Activated T-cell treated with anti-CD3 and anti-CD28 coated beads, Interleukin-2, amount 50 U/mL, for 72 hours (primary cell): ENCODE measurements around the gene C1orf198. TPM values are rescaled to one million over a fixed set of nuclear protein-coding genes. Genes with fewer than 3 reads are reported as not detected.

Experiments
- ATAC-seq, 2 donors: fragments of 150-1000 bp; cut with Tn5 transposase; replicated peaks in 1 of 2; 2 replicates each; pipeline ENCODE4 v1.10.0; 2021; ENCODE audit warnings: moderate library complexity in 2 of 2, mild to moderate bottlenecking in 1 of 2
- DNase-seq, 2 donors: peaks; one replicate each; pipeline ENCODE4 v3.0.0; 2021 to 2022; ENCODE audit warnings: mixed read lengths in 1 of 2
- H3K27ac Mint-ChIP-seq: one replicate; pipeline ENCODE4 v1.8.0; 2022; ENCODE audit warnings: mild to moderate bottlenecking, moderate library complexity, mixed read lengths
- H3K27me3 Mint-ChIP-seq: one replicate; pipeline ENCODE4 v1.8.0; 2022; ENCODE audit warnings: low read depth, mixed read lengths
- H3K36me3 Mint-ChIP-seq, 2 donors: one replicate each; pipeline ENCODE4 v1.8.0; 2022; ENCODE audit warnings: mixed read lengths in 2 of 2, mild to moderate bottlenecking in 1 of 2; ENCODE audit not compliant: insufficient read depth in 2 of 2
- H3K4me1 Mint-ChIP-seq: one replicate; pipeline ENCODE4 v1.8.0; 2022; ENCODE audit warnings: low read depth, mixed read lengths
- H3K4me3 Mint-ChIP-seq, 2 donors: one replicate each; pipeline ENCODE4 v1.8.0; 2022; ENCODE audit warnings: mild to moderate bottlenecking in 2 of 2, mixed read lengths in 2 of 2, moderate library complexity in 2 of 2
- H3K9me3 Mint-ChIP-seq, 2 donors: one replicate each; pipeline ENCODE4 v1.8.0; 2022; ENCODE audit warnings: mixed read lengths in 2 of 2
- total RNA-seq, 2 donors: library from RNA; stranded (reverse); gene quantifications; one replicate each; pipeline ENCODE4 v1.2.3, GENCODE V29; 2022

C1orf198 gene
- total RNA-seq, 2 donors from 2014 or later = 5.4 to 7.6 TPM

- Mint-ChIP-seq H3K9me3 (no peaks in the 10 kb centered on the region), H3K4me1 (no peaks in the 10 kb centered on the region), H3K36me3 (no peaks in the 10 kb centered on the region), H3K27ac (no peak overlapping the region), H3K4me3 (no peak overlapping the region), H3K27me3 (peaks cover 63% of the 10 kb centered on the region)
- no peak for ATAC-seq
- DNase-seq = no peak
Observed at GRCh38 chr1:230878591-230878990, 10.3 kb upstream of the C1orf198 start.

GRCh38 chr1:230877924-230878590, 9.7 kb upstream of the C1orf198 start:
- Mint-ChIP-seq H3K27me3 (peaks cover 63% of the 10 kb centered on the region), H3K36me3 (no peaks in the 10 kb centered on the region), H3K9me3 (no peaks in the 10 kb centered on the region), H3K27ac (no peak overlapping the region), H3K4me3 (no peak overlapping the region), H3K4me1 (no peaks in the 10 kb centered on the region)
- no peak for ATAC-seq
- no peak for DNase-seq

- ATAC-seq (no peak), DNase-seq (no peak)
- no peaks in the 10 kb centered on the region for H3K4me1 Mint-ChIP-seq
- no peak overlapping the region for H3K4me3 Mint-ChIP-seq
- no peaks in the 10 kb centered on the region for H3K36me3 Mint-ChIP-seq
- peaks cover 57% of the 10 kb centered on the region for H3K27me3 Mint-ChIP-seq
- no peaks in the 10 kb centered on the region for H3K9me3 Mint-ChIP-seq
- H3K27ac Mint-ChIP-seq = no peak overlapping the region
Observed at GRCh38 chr1:230877146-230877923, 9.0 kb upstream of the C1orf198 start.

GRCh38 chr1:230876660-230877059, 8.3 kb upstream of the C1orf198 start:
- DNase-seq (no peak), ATAC-seq (no peak)
- Mint-ChIP-seq H3K36me3 (no peaks in the 10 kb centered on the region), H3K4me3 (no peak overlapping the region), H3K27ac (no peak overlapping the region), H3K27me3 (peaks cover 56% of the 10 kb centered on the region), H3K9me3 (no peaks in the 10 kb centered on the region), H3K4me1 (no peaks in the 10 kb centered on the region)

GRCh38 chr1:230875370-230875769, 7.0 kb upstream of the C1orf198 start:
- Mint-ChIP-seq H3K9me3 (no peaks in the 10 kb centered on the region), H3K4me3 (no peak overlapping the region), H3K27me3 (peaks cover 50% of the 10 kb centered on the region), H3K36me3 (no peaks in the 10 kb centered on the region), H3K27ac (no peak overlapping the region), H3K4me1 (no peaks in the 10 kb centered on the region)
- no peak for ATAC-seq
- DNase-seq = no peak

GRCh38 chr1:230870916-230871315, 2.6 kb upstream of the C1orf198 start:
- H3K36me3 Mint-ChIP-seq = peaks cover 0 to 1% of the 10 kb centered on the region in 2 donors
- ATAC-seq = no peak
- no peak overlapping the region for H3K4me3 Mint-ChIP-seq
- no peaks in the 10 kb centered on the region for H3K9me3 Mint-ChIP-seq
- H3K27me3 Mint-ChIP-seq = peaks cover 48% of the 10 kb centered on the region
- peaks cover 19% of the 10 kb centered on the region for H3K4me1 Mint-ChIP-seq
- no peak overlapping the region for H3K27ac Mint-ChIP-seq
- no peak for DNase-seq

GRCh38 chr1:230869500-230869899, 1.2 kb upstream of the C1orf198 start:
- H3K9me3 Mint-ChIP-seq = no peaks in the 10 kb centered on the region
- no peak overlapping the region for H3K27ac Mint-ChIP-seq
- H3K4me1 Mint-ChIP-seq = peaks cover 28% of the 10 kb centered on the region

GRCh38 chr1:230868736-230869385, 540 bp upstream of the C1orf198 start:
- Mint-ChIP-seq H3K27ac (peak overlapping the region; percentile 50), H3K4me1 (peaks cover 33% of the 10 kb centered on the region), H3K36me3 (peaks cover 0 to 1% of the 10 kb centered on the region in 2 donors), H3K4me3 (peak overlapping the region; percentile 79 to 90), H3K9me3 (no peaks in the 10 kb centered on the region), H3K27me3 (peaks cover 38% of the 10 kb centered on the region)
- ATAC-seq (peak; percentile 61 to 63), DNase-seq (no peak)

More at GRCh38 chr1:230869500-230869899, 1.2 kb upstream of the C1orf198 start:
- H3K27me3 Mint-ChIP-seq = peaks cover 38% of the 10 kb centered on the region
- DNase-seq (no peak), ATAC-seq (no peak)
- H3K4me3 Mint-ChIP-seq = peak overlapping the region; percentile 79 to 90
- peaks cover 0 to 1% of the 10 kb centered on the region in 2 donors for H3K36me3 Mint-ChIP-seq

- peaks cover 0 to 1% of the 10 kb centered on the region in 2 donors for H3K36me3 Mint-ChIP-seq
- peaks cover 47% of the 10 kb centered on the region for H3K4me1 Mint-ChIP-seq
- peak overlapping the region; percentile 91 for H3K4me3 Mint-ChIP-seq
- ATAC-seq = no peak
- peak; percentile 8 to 22 for DNase-seq
- peaks cover 38% of the 10 kb centered on the region for H3K27me3 Mint-ChIP-seq
- H3K27ac Mint-ChIP-seq = peak overlapping the region; percentile 68
- no peaks in the 10 kb centered on the region for H3K9me3 Mint-ChIP-seq
Observed at GRCh38 chr1:230867101-230867902, 1.0 kb downstream of the C1orf198 start.

- no peaks in the 10 kb centered on the region for H3K9me3 Mint-ChIP-seq
- ATAC-seq = no peak
- H3K4me1 Mint-ChIP-seq = peaks cover 49% of the 10 kb centered on the region
- no peak overlapping the region for H3K27ac Mint-ChIP-seq
- H3K4me3 Mint-ChIP-seq = peak overlapping the region; percentile 91
- peaks cover 30% of the 10 kb centered on the region for H3K27me3 Mint-ChIP-seq
- peaks cover 0 to 1% of the 10 kb centered on the region in 2 donors for H3K36me3 Mint-ChIP-seq
- DNase-seq = no peak
Observed at GRCh38 chr1:230866171-230867070, 1.9 kb downstream of the C1orf198 start.

GRCh38 chr1:230865062-230865817, 3.1 kb downstream of the C1orf198 start:
- H3K4me1 Mint-ChIP-seq = peaks cover 56% of the 10 kb centered on the region
- ATAC-seq = no peak
- H3K27me3 Mint-ChIP-seq = peaks cover 25% of the 10 kb centered on the region
- no peak overlapping the region for H3K4me3 Mint-ChIP-seq
- H3K9me3 Mint-ChIP-seq = no peaks in the 10 kb centered on the region
- DNase-seq = no peak
- H3K27ac Mint-ChIP-seq = no peak overlapping the region
- peaks cover 0 to 1% of the 10 kb centered on the region in 2 donors for H3K36me3 Mint-ChIP-seq
